ENCODE results near the gene AGA.

AGA gene

GRCh38 chr4:177447417-177448004 is 5.3 kb upstream of the AGA start:
- DNase-seq (ENCODE audit: low read depth): no peak

GRCh38 chr4:177446586-177446985 is 4.3 kb upstream of the AGA start:
- no peak for DNase-seq (ENCODE audit: low read depth)

GRCh38 chr4:177444911-177445736 is 2.9 kb upstream of the AGA start:
- no peak for DNase-seq (ENCODE audit: low read depth)

DNA sequence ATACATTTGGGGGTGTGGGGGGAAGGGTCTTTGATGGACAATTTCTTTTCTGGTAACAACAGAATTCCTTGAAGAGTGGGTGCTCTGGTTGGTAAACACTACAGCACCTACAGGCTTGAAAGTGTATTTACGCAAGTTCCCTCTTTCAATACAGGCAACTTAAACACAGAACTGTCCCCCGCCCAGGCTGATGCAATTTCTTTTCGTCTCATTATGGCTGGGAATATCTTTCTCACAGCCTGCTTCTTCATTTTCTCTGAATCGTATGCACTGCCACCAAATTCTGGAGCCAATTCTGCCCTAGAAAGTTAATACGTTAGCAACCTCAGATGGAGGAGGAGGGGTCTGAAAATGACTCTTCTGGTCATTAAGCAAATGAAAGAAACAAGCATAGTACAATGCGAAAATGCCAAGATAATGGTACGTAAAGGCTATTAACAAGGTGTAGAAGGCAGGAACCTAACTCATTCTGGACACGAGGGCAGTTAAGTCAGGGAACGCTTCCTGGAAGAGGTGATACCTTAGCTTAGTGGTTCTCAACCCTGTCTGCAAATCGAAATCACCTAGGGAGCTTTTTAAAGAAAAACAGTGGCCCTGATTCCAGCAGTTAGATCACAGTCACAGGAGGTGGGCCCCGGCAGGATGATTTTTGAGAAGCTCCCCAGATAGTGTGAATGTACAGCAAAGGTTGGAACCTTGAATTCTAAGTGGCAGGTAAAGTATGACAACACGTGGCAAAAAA is 1.0 kb downstream of the AGA start:
- no peak for DNase-seq (ENCODE audit: low read depth)

GRCh38 chr4:177436456-177436855 is 5.8 kb downstream of the AGA start:
- no peak for DNase-seq (ENCODE audit: low read depth)

DNA sequence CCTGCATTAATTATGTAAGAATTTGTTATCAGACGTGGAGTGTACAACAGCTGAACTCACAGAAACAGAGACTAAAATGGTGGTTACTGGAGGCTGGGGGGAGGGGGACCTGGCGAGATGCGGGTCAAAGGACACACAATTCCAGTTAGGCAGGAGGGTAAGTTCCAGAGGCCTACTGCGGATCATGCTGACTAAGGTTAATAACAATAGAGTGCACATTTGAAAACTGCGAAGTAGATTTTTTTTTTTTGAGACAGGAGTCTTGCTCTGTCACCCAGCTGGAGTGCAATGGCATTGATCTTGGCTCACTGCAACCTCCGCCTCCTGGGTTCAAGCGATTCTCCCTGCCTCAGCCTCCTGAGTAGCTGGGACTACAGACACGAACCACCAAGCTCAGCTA is 7.6 kb downstream of the AGA start:
- DNase-seq (ENCODE audit: low read depth): no peak

DNA sequence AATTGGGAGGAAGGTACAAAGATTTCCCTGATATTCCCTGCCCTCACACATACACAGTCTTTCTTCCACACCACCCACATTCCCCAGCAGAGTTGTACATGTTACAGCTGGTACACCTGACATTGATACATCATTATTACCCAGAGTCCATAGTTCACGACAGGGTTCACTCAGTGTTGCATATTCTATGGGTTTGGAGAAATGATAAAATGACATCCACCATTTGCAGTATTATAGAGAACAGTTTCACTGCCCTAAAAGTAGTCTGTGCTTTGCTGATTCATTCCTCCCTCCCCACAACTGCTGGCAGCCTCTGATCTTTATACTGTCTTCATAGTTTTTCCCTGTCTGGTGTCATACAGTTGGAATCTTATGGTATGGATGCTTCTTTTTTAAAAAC is 15.0 kb downstream of the AGA start:
- DNase-seq (ENCODE audit: low read depth): no peak

GRCh38 chr4:177419434-177419833 is 22.8 kb downstream of the AGA start:
- no peak for DNase-seq (ENCODE audit: low read depth)

DNA sequence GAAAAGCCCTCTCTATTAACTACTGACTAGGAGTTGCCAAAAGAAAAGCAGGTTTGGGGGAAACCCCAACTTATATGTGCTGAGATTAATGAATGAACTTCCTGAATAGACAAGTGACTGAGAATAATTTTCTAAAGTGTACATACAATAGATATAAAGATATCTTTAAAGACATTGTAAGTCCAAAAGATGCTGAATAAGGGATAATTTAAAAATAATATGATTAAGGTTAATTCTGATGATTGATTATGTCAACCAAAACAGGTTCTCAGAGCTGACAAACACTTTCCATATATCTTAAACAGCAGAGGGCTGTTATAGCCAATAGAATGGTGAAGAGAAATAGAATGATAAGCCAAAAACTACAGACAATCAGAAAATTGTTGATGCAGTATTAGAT is 28.6 kb downstream of the AGA start:
- no peak for DNase-seq (ENCODE audit: low read depth)

- DNase-seq (ENCODE audit: low read depth): no peak
Measured at GRCh38 chr4:177413076-177413475, 29.2 kb downstream of the AGA start.

GRCh38 chr4:177411996-177412395 is 30.2 kb downstream of the AGA start:
- no peak for DNase-seq (ENCODE audit: low read depth)

DNA sequence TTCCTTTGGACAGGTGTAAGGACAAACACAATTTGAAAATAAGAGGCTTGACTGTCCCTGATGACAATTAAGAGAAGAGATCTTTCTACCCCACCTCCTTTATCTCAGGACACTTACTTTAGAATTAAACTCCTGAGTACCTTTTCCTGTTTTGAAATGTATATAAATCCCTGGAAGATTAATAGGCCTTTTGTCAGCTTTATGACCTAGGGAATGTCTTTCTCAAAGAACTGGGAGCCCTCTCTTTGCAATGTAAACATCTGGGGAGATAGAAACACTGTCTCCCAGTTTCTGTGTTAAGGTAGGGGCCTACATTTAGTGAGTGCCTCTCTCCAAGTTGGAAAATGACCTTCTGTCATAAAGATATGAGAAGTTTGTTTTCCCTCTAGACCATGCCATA is 31.7 kb downstream of the AGA start:
- no peak for DNase-seq (ENCODE audit: low read depth)

DNA sequence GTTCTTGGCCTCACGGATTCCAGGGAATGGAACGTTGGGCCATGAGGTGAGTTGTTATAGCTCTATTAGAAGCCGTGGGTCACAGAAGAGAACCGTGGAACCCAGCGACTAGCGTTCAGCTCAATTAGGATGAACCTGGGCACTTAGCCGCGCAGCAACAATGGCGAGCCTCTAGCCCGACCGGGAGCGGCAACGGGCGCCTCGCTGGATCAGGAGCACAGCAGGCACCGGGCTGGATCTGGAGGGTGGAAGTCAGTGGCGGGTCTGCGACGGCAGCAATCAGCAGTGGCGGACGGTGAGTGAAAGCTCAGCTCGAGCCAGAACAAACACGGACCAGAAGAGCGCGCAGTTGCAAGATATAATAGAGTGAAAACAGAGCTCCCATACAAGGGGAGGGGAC is 34.2 kb downstream of the AGA start:
- no peak for DNase-seq (ENCODE audit: low read depth)

- no peak for DNase-seq (ENCODE audit: low read depth)
Measured at GRCh38 chr4:177405508-177405907, 36.7 kb downstream of the AGA start.

- no peak for DNase-seq (ENCODE audit: low read depth)
Measured at GRCh38 chr4:177404986-177405385, 37.3 kb downstream of the AGA start.

- DNase-seq (ENCODE audit: low read depth): no peak
Measured at GRCh38 chr4:177404342-177404741, 37.9 kb downstream of the AGA start.

- no peak for DNase-seq (ENCODE audit: low read depth)
Measured at GRCh38 chr4:177403746-177404145, 38.5 kb downstream of the AGA start.

GRCh38 chr4:177401658-177402273 is 40.5 kb downstream of the AGA start:
- no peak for DNase-seq (ENCODE audit: low read depth)

DNA sequence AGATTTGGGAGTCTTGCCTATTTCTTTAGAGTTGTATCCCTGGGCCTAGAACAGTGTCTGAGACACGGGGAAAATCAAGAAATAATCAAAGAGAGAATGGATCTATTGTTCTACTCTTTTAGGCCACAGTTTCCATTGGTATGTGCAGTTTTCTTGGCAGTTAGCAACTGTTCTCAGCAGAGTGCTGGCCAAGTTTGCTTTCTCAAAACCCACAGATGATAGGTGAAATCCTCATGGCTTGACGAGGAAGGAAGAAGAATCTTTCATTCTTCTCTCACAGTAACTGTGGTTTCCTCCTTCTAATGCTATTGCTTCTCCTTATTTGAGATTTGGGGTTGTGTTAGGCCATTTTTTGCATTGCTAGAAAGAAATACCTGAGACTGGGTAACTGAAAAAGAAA is 42.2 kb downstream of the AGA start:
- DNase-seq (ENCODE audit: low read depth): no peak

GRCh38 chr4:177396352-177396751 is 45.9 kb downstream of the AGA start:
- no peak for DNase-seq (ENCODE audit: low read depth)

DNA sequence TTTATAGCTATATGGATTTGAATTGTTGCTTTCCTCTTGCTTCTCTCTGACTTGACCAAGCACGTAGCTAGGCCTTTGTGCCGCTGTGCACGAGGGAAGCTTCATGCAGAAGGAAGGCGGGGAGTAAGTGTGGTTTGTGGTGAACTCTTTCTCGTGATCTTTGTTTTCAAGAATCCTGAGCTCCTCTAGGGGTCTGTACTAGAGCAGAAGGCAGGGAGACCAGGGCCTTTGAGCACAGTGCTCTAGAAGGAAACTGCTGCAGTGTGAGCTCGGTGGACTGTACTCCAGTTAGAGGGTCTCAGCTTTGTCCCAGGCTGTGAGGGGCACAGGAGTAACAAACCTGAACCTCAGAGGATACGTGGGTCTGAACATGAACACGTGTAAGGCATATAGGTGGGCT is 49.0 kb downstream of the AGA start:
- no peak for DNase-seq (ENCODE audit: low read depth)

DNA sequence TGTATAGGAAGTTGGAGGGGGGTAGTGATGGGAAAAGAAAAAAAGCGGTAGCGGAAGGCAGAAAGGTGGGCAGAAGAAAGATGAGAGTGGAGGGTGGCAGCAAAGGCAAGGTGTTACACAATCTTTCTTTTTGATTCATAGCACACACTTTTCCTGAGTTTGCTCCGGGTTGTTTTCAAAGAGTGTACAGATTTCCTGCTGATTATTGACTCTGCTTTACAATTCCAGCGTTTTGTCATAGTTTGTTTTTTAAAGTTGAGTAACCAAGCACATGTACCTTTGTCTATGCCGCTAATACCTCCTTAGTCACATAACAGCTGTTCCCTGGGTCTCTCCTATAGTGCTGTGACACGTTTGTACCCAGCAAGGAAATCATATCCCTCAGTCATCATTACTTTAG is 50.3 kb downstream of the AGA start:
- no peak for DNase-seq (ENCODE audit: low read depth)

DNA sequence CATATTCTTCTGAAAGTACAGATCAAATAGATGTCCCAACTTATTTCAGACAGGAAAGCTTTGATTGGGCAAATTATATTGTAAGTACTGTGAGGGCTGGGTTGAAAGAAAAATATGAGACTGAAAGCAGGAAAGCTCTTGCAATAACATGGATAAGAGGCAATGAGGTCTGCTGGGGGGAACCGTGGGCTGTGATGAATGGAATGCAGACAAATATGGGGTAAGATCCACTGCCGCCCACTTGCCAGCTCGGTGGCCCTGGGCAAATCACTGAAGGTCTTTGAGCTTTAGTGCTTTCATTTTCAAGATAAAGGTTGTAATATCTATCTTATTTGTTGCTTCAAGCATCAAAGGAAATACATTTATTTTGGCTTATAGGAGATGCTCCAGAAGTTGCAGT is 51.0 kb downstream of the AGA start:
- no peak for DNase-seq (ENCODE audit: low read depth)

All from HS-27A (cell line).